Adrenal gland (tissue), 5 donors: Measurements from ENCODE around the gene HBA1.

ENCODE experiments used
- POLR2A ChIP-seq, 2 donors: fragments of 450-650 bp; IDR thresholded peaks; one replicate each; pipeline ENCODE4 v1.6.1; 2017; ENCODE audit warnings: antibody characterized with exemption in 2 of 2, mild to moderate bottlenecking in 2 of 2, moderate library complexity in 1 of 2
- TF ChIP-seq, protein P1 (sequence below), 6 experiments: fragments of 450-650 bp in 4 of 6; fragments of 200-600 bp in 2 of 6; sonication (generic) in 1 of 6; IDR thresholded peaks; 1 replicate in 5 of 6; 2 replicates in 1 of 6; pipeline versions ENCODE4 v1.5.1 to v1.8.0; 2016 to 2021; ENCODE audit warnings: antibody characterized with exemption in 6 of 6, mild to moderate bottlenecking in 2 of 6, moderate library complexity in 1 of 6
- donor health status: DM: no; HTN: no; CAD: no.

DNA sequence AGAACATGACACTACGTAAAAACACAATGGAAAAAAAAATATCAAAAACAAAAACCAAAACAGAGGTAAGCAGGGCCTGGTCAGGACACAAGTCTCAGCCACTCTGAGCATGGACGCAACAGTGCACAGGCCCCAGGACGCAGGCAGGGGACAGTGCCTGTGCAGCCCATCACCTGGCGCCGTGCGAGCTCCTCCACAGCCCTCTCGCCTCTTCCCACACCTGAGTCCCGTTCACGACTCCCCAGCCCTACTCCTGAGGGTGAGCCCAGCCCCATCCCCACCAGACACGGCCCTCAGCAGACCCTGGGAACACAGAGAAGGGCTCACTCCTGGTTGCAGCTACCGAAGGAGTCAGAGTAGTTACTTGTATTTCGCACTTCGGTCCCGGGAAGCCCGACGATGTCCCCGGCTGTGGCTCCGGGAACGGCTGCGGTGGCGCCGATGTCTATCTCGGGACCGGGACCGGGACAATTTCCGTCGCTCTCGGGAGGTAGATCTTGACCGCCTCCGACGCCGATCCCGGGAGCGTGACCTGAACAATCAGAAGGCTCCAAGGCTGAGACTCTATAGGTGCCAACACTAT, 13.2 kb downstream of the HBA1 start:
- TF ChIP-seq, protein P1, sequence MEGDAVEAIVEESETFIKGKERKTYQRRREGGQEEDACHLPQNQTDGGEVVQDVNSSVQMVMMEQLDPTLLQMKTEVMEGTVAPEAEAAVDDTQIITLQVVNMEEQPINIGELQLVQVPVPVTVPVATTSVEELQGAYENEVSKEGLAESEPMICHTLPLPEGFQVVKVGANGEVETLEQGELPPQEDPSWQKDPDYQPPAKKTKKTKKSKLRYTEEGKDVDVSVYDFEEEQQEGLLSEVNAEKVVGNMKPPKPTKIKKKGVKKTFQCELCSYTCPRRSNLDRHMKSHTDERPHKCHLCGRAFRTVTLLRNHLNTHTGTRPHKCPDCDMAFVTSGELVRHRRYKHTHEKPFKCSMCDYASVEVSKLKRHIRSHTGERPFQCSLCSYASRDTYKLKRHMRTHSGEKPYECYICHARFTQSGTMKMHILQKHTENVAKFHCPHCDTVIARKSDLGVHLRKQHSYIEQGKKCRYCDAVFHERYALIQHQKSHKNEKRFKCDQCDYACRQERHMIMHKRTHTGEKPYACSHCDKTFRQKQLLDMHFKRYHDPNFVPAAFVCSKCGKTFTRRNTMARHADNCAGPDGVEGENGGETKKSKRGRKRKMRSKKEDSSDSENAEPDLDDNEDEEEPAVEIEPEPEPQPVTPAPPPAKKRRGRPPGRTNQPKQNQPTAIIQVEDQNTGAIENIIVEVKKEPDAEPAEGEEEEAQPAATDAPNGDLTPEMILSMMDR (IDR thresholded peaks at IDR 0.05): no peak
- TF ChIP-seq POLR2A (IDR thresholded peaks at IDR 0.05): no peak
